Neuron (in vitro differentiated cells): ENCODE results near the gene EP300.
"Not testable (repeated sequence)": the region's sequence is repeated elsewhere in the genome, so short reads cannot be mapped to it uniquely, and the experiment has no call there.

Experiments
- H2AFZ ChIP-seq: one replicate; pipeline ENCODE4 v1.6.1; 2013; ENCODE audit warnings: low read depth, mild to moderate bottlenecking, inconsistent platforms, low read length, moderate library complexity
- H3K27me3 ChIP-seq: one replicate; pipeline ENCODE4 v1.6.1; 2013; ENCODE audit warnings: low read length; ENCODE audit not compliant: insufficient read depth
- H3K36me3 ChIP-seq: one replicate; pipeline ENCODE4 v1.6.1; 2013; ENCODE audit warnings: low read length; ENCODE audit not compliant: insufficient read depth
- H3K4me1 ChIP-seq: one replicate; pipeline ENCODE4 v1.6.1; 2013; ENCODE audit warnings: low read length; ENCODE audit not compliant: insufficient read depth
- H3K4me3 ChIP-seq: 2 replicates; pipeline ENCODE4 v1.5.1; 2013; ENCODE audit warnings: mild to moderate bottlenecking, low read length, moderate library complexity
- H3K9me3 ChIP-seq: one replicate; pipeline ENCODE4 v1.6.1; 2013; ENCODE audit warnings: low read length

The EP300 gene

GRCh38 chr22:41140365-41140957 is 48.1 kb downstream of the EP300 start:
- Histone ChIP-seq H2AFZ (no peak overlapping the region), H3K9me3 (no peaks in the 10 kb centered on the region), H3K4me1 (no peaks in the 10 kb centered on the region), H3K36me3 (peaks cover 97% of the 10 kb centered on the region), H3K27me3 (no peaks in the 10 kb centered on the region), H3K4me3 (no peak overlapping the region)

GRCh38 chr22:41145921-41146320 is 53.5 kb downstream of the EP300 start:
- H3K4me3 ChIP-seq, H3K27me3 ChIP-seq, H3K9me3 ChIP-seq, H3K4me1 ChIP-seq, H2AFZ ChIP-seq: not testable (repeated sequence)
- H3K36me3 ChIP-seq = peaks cover 94% of the 10 kb centered on the region

DNA sequence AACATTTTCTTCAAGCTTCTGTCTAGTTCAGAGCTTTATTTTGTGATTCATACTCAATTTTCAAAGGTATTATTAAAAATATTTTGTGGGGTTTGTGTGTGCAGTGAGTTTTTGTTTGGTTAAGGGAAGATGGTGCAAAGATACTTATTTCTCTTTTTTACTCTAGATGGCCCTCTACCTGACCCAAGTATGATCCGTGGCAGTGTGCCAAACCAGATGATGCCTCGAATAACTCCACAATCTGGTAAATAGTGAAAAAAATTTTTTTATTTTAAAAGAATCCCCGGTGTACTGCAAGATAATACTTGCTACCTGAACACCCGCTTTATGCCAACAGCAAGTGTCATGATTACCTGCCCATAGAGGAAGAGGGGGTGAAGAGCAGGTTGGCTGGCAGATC is 54.2 kb downstream of the EP300 start:
- H3K36me3 ChIP-seq = peaks cover 94% of the 10 kb centered on the region

DNA sequence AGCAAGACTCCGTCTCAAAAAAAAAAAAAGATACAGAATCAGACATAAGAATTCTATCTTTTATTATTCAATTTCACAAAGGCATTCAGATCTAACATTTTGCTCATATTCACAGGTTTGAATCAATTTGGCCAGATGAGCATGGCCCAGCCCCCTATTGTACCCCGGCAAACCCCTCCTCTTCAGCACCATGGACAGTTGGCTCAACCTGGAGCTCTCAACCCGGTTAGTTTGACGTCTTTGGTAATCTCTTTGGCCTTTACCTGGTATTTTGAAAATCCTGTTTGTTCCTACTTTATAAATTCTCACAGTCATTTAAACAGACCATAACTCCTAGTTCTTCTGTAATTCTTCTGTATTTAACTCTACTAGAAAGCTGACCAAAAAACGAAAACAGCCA is 55.3 kb downstream of the EP300 start:
- Histone ChIP-seq H2AFZ (no peak overlapping the region), H3K27me3 (no peaks in the 10 kb centered on the region), H3K4me1 (no peaks in the 10 kb centered on the region), H3K9me3 (no peaks in the 10 kb centered on the region), H3K4me3 (no peak overlapping the region), H3K36me3 (peaks cover 95% of the 10 kb centered on the region)

More for the DNA sequence above, 54.2 kb downstream of the EP300 start:
- Histone ChIP-seq H3K4me1 (no peaks in the 10 kb centered on the region), H3K9me3 (no peaks in the 10 kb centered on the region), H3K27me3 (no peaks in the 10 kb centered on the region), H3K4me3 (no peak overlapping the region), H2AFZ (no peak overlapping the region)

DNA sequence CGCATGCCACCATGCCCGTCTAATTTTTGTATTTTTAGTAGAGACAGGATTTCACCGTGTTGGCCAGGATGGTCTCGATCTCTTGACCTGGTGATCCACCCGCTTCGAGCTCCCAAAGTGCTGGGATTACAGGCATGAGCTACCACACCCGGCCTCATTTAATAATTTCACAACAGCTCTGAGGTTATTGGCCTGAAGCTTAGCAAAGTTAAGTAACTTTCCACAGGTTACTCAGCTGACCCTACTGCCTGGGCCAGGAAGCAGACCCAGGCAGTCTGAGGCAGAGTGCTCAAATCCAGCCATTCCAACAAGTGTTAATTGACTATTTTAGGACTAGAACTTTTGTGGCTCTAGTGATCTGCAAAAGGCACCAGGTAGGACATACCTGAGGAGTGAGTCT is 60.5 kb downstream of the EP300 start:
- H3K36me3 ChIP-seq = peaks cover 98% of the 10 kb centered on the region
- H3K9me3 ChIP-seq = no peaks in the 10 kb centered on the region
- no peak overlapping the region for H3K4me3 ChIP-seq
- no peaks in the 10 kb centered on the region for H3K27me3 ChIP-seq
- H2AFZ ChIP-seq = no peak overlapping the region
- H3K4me1 ChIP-seq = no peaks in the 10 kb centered on the region

DNA sequence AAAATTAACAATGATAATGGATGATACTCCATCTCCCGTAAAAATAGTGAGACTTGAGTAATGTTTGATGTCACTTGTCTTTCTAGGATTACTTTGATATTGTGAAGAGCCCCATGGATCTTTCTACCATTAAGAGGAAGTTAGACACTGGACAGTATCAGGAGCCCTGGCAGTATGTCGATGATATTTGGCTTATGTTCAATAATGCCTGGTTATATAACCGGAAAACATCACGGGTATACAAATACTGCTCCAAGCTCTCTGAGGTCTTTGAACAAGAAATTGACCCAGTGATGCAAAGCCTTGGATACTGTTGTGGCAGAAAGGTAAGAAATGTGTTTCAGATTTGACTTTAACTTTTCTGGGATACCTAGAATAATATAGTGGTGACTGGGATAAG is 64.7 kb downstream of the EP300 start:
- H2AFZ ChIP-seq = no peak overlapping the region
- no peaks in the 10 kb centered on the region for H3K4me1 ChIP-seq
- H3K36me3 ChIP-seq = peaks cover 96% of the 10 kb centered on the region
- no peaks in the 10 kb centered on the region for H3K9me3 ChIP-seq
- H3K27me3 ChIP-seq = no peaks in the 10 kb centered on the region
- H3K4me3 ChIP-seq = no peak overlapping the region

DNA sequence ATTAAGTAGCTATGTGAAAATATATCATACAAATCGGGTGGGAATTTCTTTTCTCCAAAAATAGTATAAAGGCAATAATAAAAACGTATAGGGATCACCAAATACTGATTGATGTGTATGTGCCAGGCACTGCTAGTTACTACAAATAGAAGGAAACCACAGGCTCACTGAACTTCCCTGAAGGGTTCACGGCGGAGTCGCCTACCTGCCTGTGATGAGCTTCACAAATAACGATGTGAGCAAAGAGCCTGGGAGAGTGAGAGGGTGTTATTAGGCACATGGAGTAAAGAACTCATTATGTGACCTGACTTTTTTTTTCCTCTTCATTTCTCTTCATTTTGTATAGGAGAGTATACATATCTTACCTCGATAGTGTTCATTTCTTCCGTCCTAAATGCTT is 76.8 kb downstream of the EP300 start:
- Histone ChIP-seq H2AFZ (no peak overlapping the region), H3K4me1 (no peaks in the 10 kb centered on the region), H3K4me3 (no peak overlapping the region), H3K36me3 (peaks cover 86% of the 10 kb centered on the region), H3K9me3 (no peaks in the 10 kb centered on the region), H3K27me3 (no peaks in the 10 kb centered on the region)

DNA sequence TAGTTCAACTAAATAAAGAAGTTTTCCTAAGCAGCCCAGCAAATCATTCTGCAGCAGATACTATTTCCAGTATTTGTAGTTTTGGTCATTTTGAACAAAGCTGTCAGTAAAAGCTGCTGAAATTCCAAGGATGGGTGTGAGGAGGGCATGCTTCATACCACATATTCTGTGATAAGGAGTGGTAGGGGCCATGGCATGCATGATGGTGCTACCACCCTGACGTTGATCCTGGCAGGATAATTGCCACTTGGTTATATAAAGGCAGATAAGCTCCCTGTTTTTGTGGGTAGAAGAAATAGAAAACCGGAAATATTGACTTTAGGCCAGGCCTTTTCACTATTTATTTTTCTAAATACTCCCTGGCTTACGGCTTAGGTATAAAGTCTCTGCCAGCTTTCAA is 79.6 kb downstream of the EP300 start:
- H3K36me3 ChIP-seq = peaks cover 84% of the 10 kb centered on the region
- no peaks in the 10 kb centered on the region for H3K9me3 ChIP-seq
- H2AFZ ChIP-seq = no peak overlapping the region
- H3K4me3 ChIP-seq = no peak overlapping the region
- no peaks in the 10 kb centered on the region for H3K4me1 ChIP-seq
- no peaks in the 10 kb centered on the region for H3K27me3 ChIP-seq

DNA sequence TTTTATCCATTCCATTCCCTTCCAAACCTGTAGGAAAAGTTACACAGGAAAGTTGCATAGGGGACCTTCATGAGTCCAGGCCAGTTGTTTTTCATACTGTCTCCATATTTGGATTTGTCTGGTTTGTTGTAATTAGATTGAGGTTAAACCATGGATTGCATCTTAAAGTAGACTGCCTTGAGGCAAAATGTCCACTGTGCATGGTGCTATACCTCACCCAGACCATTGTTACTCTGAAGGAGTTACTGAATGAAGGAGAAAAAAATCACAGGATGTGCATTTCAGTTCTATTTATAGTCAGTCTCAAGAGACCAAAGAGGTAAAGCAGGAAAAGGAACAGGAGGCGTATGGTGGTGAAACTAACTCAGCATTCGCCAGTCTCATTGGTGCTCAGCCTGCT is 83.2 kb downstream of the EP300 start:
- Histone ChIP-seq H3K36me3 (peaks cover 83% of the 10 kb centered on the region), H3K4me1 (no peaks in the 10 kb centered on the region), H2AFZ (no peak overlapping the region), H3K9me3 (no peaks in the 10 kb centered on the region), H3K27me3 (no peaks in the 10 kb centered on the region), H3K4me3 (no peak overlapping the region)

DNA sequence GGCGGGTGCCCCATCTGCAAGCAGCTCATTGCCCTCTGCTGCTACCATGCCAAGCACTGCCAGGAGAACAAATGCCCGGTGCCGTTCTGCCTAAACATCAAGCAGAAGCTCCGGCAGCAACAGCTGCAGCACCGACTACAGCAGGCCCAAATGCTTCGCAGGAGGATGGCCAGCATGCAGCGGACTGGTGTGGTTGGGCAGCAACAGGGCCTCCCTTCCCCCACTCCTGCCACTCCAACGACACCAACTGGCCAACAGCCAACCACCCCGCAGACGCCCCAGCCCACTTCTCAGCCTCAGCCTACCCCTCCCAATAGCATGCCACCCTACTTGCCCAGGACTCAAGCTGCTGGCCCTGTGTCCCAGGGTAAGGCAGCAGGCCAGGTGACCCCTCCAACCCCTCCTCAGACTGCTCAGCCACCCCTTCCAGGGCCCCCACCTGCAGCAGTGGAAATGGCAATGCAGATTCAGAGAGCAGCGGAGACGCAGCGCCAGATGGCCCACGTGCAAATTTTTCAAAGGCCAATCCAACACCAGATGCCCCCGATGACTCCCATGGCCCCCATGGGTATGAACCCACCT is 84.7 kb downstream of the EP300 start:
- Histone ChIP-seq H3K4me3 (no peak overlapping the region), H3K27me3 (no peaks in the 10 kb centered on the region), H3K36me3 (peaks cover 74% of the 10 kb centered on the region), H3K9me3 (no peaks in the 10 kb centered on the region), H3K4me1 (no peaks in the 10 kb centered on the region), H2AFZ (no peak overlapping the region)

DNA sequence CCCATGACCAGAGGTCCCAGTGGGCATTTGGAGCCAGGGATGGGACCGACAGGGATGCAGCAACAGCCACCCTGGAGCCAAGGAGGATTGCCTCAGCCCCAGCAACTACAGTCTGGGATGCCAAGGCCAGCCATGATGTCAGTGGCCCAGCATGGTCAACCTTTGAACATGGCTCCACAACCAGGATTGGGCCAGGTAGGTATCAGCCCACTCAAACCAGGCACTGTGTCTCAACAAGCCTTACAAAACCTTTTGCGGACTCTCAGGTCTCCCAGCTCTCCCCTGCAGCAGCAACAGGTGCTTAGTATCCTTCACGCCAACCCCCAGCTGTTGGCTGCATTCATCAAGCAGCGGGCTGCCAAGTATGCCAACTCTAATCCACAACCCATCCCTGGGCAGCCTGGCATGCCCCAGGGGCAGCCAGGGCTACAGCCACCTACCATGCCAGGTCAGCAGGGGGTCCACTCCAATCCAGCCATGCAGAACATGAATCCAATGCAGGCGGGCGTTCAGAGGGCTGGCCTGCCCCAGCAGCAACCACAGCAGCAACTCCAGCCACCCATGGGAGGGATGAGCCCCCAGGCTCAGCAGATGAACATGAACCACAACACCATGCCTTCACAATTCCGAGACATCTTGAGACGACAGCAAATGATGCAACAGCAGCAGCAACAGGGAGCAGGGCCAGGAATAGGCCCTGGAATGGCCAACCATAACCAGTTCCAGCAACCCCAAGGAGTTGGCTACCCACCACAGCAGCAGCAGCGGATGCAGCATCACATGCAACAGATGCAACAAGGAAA is 85.4 kb downstream of the EP300 start:
- no peaks in the 10 kb centered on the region for H3K9me3 ChIP-seq
- H3K4me1 ChIP-seq = no peaks in the 10 kb centered on the region
- H3K36me3 ChIP-seq = peaks cover 67% of the 10 kb centered on the region
- no peaks in the 10 kb centered on the region for H3K27me3 ChIP-seq
- H2AFZ ChIP-seq = no peak overlapping the region
- H3K4me3 ChIP-seq = no peak overlapping the region

DNA sequence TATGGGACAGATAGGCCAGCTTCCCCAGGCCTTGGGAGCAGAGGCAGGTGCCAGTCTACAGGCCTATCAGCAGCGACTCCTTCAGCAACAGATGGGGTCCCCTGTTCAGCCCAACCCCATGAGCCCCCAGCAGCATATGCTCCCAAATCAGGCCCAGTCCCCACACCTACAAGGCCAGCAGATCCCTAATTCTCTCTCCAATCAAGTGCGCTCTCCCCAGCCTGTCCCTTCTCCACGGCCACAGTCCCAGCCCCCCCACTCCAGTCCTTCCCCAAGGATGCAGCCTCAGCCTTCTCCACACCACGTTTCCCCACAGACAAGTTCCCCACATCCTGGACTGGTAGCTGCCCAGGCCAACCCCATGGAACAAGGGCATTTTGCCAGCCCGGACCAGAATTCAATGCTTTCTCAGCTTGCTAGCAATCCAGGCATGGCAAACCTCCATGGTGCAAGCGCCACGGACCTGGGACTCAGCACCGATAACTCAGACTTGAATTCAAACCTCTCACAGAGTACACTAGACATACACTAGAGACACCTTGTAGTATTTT is 86.1 kb downstream of the EP300 start:
- Histone ChIP-seq H3K27me3 (no peaks in the 10 kb centered on the region), H3K9me3 (no peaks in the 10 kb centered on the region), H3K36me3 (peaks cover 60% of the 10 kb centered on the region), H3K4me3 (no peak overlapping the region), H3K4me1 (no peaks in the 10 kb centered on the region), H2AFZ (no peak overlapping the region)

GRCh38 chr22:41180362-41180761 is 88.0 kb downstream of the EP300 start:
- peaks cover 44% of the 10 kb centered on the region for H3K36me3 ChIP-seq
- H3K4me3 ChIP-seq = not testable (repeated sequence)

More at GRCh38 chr22:41180362-41180761, 88.0 kb downstream of the EP300 start:
- H3K27me3 ChIP-seq, H3K4me1 ChIP-seq, H3K9me3 ChIP-seq, H2AFZ ChIP-seq: not testable (repeated sequence)
